HG03103 (cell line): ENCODE data around the gene AP1G1.

ENCODE experiments used
- ATAC-seq: cut with Tn5 transposase; IDR thresholded peaks from one replicate; pipeline ENCODE4 v1.9.1; 2021; ENCODE audit warnings: low read depth; ENCODE audit not compliant: unreplicated experiment

Gene AP1G1

DNA sequence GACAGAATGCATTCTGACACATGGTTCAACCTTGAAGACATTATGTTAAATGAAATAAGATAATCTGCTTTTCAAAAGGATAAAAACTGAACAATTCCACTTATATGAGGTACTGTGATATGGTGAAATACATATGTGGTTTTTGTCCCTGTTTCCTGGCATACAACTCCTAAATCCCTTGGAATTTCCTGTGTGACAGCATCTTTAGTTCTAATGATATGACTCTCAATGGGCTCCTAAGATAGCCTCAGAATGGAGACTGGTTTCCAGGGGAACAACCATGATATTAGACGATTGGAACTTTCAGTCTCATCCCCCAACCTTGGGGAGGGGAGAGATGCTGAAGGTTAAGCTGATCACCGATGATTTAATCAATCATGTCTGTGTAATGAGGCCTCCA, 46.4 kb downstream of the AP1G1 start:
- no peak for ATAC-seq

DNA sequence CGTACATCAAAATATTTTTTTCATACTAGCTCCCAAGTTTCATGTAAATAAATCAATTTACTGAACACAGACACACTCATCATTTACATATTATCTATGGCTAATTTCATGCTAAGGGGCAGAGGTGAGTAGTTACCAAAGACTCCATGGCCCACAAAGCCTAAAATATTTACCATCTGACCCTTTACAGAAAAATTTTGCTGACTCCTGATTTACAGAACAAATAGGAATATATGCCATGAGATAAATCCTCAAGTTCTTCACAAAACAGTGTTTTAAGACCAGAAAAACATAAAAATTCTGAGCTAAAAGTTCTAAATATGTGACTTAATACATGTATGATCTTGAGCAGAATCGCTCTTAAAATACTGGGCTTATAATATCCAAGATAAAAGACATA, 47.5 kb downstream of the AP1G1 start:
- ATAC-seq, result no peak

DNA sequence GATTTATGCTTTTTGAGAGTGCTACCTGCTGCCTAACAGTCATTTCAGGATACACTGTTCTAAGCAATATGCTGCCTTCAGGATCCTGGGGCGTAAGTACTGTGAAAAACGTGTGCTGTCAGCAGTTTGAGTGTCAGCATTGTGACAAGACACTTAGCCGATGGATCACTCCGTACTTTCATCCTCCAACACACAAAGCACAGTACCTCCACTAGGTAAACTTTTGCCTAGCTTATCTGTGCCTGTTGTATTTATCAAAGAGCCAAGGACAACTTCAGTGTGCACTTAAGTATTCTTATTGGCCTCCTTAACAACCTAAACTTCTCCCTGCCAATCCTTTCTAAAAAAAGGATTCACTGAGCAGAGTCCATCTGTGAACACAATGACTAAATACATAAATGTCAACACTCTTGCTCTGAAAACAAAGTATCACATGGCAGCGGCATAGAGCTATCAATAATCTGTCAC, 50.3 kb downstream of the AP1G1 start:
- ATAC-seq, result no peak

DNA sequence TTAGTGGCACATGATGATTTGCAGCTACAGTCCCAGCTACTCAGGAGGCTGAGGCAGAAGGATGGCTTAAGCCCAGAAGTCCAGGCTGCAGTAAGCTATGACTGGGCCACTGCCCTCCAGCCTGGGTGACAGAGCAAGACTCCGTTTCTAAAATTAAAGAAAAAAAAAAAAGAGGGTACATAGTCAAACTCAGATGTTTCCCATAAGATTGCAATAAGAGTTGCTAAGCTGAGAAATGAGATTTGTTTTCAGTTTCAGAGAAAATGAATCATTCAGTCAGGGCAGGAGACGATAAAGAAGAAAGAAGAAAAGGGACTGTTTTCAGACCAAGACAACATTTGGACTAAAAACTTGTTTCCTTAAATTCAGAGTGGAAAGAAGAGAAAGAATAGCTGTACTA, 54.0 kb downstream of the AP1G1 start:
- no peak for ATAC-seq

DNA sequence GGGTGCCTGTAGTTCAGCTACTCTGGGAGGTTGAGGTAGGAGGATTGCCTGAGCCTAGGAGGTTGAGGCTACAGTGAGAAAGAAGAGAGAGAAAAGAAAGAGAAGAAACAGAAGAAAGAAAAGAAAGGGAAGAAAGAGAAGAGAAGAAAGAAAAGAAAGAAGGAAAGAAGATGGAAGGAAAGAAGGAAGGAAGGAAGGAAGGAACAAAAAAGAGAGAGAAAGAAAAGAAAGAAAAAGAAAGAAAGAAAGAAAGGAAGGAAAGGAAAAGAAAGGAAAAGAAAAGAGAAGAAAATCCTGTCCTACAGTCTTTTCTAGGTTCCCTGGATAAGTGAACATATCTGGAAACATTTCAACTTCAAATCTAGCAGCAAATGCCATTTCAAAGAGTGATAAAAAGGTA, 54.5 kb downstream of the AP1G1 start:
- ATAC-seq, result no peak

DNA sequence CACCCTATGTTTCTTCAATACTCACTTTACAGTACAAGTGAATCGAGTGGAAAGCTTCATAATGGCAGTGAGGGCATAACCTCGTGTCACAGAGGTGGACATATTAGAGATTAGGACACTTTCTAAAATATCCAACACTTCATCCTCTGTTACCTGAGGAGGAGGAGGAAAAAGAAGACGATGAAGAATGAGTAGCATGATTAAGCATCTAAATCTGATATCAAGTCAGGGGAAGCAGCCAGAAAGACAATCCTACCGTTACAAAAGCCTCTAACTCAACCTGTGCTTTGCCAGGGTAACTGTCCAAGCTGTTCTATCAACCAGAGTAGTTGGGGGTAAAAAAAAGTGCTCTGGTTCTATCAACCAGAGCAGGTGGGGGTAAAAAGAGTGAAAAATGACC, 60.4 kb downstream of the AP1G1 start:
- ATAC-seq, result no peak

DNA sequence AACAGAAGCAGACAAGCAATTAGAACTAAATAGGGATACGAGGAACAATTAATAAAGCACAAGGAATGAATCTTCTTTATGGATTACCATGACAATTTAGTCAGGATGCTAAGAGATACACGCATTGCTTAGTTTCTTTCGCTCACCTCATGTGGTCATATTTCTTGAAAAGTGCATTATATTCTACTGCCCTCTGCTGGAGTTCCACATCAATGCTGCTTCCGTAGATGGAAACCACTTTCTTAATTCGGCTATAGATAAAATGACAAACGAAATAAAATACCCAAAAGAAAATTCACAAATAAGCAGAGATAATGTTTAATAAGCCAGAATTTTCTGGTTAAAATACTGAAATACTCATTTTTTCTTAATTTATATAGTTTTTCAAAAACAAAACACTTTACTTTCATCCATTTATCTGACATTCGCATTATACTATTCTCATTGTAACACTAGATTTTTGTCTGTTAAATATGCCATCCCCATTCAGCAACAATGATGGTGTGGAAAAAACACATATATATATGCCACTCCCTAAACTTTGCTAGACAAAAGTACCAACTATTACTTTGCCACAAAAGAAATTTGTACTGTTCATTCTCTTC, 62.1 kb downstream of the AP1G1 start:
- no peak for ATAC-seq

DNA sequence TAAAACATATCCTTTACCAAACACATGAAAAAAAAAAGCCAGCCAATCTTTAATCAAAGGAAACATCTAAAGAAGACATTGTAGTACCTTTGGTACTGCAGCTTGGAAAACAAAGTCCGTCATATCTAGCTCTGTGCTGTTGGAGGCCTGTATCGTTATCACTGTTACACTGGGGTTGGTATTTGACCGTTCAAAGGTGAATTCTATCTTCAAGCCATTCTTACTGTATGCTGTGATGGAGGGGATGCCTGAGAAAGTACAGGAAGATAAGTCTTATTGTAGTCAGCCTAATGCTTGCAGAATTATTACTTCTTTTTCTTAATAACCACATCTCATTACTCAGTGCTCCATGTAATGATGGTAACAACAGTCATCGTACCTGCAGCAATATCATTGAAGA, 69.8 kb downstream of the AP1G1 start:
- no peak for ATAC-seq

DNA sequence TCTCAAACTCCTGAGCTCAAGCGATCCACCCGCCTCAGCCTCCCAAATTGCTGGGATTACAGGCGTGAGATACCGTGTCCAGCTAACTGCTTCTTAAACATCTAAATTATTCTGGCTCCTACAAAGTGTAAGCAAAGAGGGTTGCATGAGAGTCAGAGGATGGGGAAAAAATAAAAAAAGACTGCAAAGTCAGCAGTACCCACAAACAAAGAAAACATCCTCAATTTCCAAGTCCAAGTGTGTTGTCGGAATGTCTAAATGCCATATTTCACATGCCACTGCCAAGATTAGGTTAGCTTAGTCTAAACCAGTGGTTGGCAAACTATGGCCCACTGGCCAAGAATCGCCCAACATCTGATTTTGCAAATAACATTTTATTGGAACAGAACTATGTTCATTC, 71.1 kb downstream of the AP1G1 start:
- ATAC-seq, result no peak

DNA sequence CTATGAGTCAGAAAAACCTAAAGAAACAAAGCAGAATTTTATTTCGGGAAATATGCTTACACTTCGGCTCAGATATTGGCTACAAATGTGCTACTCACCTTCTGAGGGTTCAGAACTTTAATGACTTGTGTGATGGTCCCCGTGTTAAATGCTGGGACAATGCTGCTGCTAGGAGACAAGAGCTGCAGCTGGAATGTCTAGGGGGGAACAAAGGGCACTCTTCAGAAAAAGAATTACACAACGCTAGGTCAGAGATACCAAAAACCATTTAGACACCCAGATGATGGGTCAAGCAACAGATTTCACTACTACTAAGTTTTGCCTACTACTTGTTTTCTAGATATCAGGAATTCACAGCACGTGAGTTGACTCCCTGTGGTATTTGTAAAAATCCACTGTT, 74.1 kb downstream of the AP1G1 start:
- ATAC-seq, result no peak

DNA sequence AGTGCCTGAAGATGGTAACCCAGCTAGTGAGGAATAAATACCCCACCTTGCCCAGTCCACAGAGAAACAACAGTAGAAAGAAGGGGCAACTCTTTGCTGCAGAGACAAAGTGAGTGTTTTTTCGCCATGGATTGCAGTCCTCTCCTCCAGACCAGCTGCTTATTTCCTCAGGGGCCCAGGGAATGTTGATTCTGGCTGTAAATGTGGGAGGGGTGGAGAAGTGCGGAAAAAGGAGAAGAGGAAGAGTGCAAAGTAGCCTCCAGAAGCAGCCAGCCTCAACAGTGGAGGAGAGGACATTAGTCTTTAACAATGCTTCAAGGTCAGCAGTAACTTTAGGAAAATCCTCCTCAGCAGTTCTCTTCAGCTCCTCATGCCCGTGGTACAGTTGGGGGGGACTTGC, 76.0 kb downstream of the AP1G1 start:
- no peak for ATAC-seq

DNA sequence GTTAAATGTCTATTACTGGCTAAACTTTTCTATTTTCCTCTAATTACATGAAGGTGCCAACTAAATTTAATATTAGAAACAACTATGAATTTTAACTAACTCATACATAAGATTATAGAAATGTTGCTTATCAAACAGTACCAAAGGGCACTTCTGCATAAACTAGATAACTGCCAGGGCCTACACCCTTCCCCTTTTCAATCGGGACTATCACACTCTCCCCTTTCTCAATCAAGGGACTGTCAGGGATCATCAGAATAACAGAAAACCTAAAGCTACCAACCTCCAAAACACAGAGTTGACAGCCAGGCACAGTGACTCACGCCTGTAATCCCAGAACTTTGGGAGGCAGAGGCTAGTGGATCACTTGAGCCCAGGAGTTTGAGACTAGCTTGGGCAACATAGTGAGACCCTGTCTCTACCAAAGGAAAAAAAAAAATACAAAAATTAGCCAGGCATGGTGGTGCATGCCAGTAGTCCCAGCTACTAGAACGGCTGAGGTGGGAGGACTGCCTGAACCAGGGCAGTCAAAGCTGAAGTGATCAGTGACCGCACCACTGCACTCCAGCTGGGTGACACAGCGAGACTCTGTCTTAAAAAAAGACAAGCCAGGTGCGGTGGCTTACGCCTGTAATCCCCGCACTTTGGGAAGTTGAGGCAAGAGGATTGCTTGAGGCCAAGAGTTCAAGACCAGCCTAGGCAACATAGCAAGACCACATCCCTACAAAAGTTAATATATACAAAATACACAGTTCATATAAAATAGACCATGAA, 80.9 kb downstream of the AP1G1 start:
- ATAC-seq, result no peak

DNA sequence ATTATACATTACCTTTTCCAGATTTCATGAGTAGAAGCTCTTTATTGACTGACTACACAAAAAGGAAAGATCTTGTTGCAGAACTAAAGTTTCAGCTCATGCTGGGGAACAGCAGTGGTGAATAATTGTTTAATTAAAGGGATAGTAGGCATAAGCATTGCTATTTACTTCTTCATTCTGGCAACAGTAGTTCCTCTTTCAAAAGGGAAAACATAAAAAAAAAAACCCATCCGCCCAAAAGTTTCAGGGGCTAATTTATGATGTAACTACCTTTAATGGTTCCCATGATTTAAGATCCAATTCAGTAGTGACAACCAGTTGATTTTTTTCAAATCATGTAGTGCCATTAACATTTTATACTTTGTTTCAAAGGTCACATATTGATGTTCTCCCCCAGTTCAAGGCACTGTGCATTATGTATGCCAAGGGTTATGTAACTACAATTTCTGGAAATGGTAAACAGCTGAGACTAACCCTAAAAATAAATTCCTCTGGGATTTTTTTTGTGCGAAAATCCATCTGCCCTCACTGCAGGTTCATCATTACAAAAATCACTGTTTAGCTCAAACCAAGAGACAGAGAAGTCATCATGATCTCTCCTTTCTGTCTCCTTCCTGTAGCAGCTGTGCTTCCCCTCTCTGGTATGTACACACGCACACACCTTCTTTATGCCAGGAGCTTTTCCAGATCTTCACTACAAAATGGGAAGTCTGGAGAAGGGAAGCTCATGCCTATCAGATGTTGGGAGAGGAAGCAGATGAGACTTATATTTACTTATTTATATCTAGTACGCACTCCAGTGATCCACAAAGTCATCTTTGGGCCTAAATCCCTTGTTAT, 81.9 kb downstream of the AP1G1 start:
- no peak for ATAC-seq

DNA sequence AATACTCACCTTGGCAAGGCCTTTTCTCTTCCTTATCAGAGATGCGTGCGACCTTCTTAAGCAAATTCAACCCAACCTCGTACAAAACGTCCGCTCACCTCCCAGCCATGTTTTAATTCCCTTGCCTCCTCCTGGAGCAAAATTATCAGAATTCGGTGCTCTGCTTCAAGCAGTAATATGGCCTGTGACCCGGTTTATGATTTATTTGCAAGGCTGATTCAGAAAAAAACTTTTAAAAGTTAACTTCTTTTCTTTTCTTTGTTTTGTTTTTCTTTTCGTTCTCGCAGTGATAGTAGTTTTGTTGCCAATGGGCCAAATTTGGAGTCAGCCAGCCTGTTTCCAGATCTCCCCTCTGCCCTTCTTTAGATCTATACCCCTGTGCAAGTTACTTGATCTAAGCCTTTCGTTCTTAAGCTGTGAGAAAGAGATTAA, 84.3 kb downstream of the AP1G1 start, which contains the start of gene PHLPP2:
Gene PHLPP2 (minus strand): TSS at position 382 of the 432 bp plus-strand sequence. CDS start 9,906 bp downstream, outside the sequence.
- no peak for ATAC-seq

DNA sequence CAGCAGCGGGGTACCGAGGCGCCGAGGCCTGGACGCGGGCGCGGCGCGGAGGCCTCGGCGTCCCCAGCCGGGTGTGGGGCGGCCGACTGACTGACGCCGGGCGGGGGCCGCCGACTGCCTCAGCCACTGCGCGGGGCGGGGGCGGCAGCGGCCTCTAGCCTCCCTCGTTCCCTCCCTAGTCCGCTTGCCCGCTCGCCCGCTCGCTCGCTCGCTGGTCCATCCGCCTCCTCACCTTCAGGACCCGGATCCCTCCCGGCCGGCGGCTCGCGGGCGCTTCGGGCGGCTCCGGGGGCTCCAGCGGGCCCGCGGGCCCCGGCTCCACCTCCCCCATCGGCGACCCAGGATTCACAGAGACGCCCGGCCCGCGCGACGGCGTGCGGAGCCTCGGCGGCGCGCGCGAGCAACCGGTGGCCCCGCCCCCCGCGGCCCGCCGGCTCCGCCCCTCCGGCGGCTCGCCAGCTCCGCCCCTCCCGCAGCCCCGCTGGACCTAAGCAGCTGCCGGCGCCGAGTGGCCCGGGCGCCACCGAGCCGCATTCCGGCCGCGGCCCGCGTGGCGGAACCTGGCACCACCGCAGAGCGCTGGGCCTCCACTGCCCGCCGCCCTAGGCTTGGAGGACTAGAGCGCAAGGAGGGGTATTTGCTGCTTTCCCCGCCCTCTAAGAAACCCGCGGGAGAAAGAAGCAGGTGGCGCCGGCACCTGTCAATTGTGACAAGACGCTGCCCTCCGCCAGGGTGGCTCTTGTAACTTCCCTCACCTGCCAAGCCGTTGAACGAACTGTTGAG, 84.9 kb downstream of the AP1G1 start:
- ATAC-seq, result peak; percentile 76

DNA sequence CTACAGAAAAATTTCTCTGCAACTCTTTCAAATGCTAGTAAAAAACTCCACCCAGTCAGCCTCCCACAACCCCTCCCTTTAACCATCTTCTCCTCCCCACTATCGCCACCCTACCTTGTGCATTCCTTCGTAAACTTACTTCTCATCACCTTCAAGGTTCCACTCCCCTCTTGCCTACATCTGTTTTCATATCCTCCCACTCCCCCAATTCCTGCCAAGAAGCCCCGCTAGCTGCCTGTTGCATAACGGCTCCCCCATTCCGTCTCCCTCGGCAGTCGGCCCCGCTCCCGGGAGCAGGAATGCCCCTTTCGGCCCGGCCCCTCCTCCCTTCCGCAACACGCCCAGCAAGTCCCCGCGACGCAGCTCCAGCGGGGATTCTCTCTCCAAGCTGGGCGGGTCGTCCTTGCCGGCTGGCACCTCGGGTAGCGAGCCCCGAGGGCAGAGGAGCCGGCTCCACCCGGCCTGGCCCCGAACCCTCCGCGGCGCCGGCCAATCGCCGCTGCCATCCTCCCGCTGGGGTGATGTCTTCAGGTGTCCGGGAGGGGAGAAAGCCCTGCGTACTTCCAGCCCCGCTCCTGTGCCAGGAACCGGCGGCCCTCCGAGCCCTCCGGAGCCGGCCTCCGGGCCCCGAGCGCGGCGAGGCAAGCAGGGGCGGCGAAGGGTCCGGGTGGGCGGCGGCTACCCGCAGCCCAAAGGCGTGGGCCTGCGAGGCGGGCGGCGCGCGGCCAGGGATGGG, 85.7 kb downstream of the AP1G1 start:
- peak; percentile 28 for ATAC-seq

DNA sequence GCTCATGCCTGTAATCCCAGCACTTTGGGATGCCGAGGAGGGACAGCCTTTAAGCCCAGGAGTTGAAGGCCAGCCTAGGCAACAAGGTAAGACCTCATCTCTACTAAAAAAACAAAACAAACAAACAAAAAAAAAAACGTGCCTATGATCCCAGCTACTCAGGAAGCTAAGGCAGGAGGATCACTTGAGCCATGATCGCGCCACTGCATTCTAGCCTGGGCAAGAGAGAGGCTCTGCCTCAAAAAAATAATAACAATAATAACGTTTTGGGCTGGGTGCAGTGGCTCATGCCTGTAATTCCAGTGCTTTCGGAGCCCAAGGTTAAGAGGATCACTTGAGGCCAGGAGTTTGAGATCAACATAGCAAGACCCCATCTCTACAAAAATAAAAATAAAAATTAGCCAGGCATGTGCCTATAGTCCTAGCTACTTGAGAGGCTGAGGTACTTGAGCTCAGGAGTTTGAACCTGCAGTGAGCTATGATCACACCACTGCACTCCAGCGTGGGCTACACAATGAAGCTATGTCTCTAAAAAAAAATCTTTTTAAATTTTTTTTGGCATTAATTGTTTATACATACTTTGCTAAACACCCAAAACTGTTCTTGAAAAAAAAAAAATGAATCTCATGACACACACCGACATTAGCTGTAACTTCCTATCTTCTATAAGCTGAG, 87.4 kb downstream of the AP1G1 start:
- no peak for ATAC-seq

DNA sequence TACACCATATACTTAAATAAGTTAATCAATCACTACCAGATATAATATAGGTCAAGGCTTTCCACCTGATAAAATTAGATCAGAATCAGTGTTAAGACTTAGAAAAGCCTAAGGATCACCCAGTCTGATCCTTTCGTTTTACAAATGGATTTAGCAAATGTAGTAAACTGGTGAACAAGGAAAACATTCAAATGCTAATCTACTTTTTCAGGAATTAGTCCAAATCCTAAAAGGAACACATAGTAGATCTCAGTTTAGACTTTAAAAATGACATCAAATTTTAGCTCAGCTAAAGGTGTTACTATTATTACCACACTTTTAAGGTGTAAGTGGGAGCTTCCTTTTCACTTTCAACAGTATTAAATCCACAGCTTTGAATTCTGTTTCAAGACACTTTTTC, 96.1 kb downstream of the AP1G1 start:
- no peak for ATAC-seq

DNA sequence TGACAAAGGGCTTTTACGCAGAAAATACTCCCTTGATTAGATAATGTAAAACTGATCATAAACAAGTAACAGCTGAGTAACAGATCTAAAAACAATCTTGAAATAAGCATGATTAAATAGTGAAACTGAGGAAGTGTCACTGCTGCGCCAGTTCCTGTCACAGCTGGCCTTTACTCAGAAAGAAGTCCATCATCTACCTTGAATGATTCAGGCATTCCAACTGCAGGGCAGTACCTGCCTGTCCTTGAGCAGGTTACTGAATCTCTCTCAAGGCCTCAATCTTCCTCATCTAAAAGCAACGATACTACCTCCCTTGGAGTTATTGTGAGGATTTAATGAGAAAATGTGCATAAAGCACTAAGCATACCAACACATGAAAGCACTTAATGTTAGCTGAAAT, 96.8 kb downstream of the AP1G1 start:
- ATAC-seq, result no peak
